Panc1 (cell line): ENCODE data around the gene UBFD1. TPM values are rescaled to one million over a fixed set of nuclear protein-coding genes. Genes with fewer than 3 reads are reported as not detected.

Source experiments
- ATAC-seq: fragments of 200-7000 bp; cut with Tn5 transposase; 2 replicates; pipeline ENCODE4 v1.9.1; 2020; ENCODE audit warnings: mild to moderate bottlenecking, moderate library complexity
- BruUV-seq: library from RNA; stranded (reverse); fragments of 400-500 nt; replicated peaks from 2 replicates; lab custom pipeline; 2021; lab: Mats Ljungman, UMichigan
- CTCF ChIA-PET: fragments of 300-600 bp; sonication (Branson Sonifier 250); formaldehyde crosslinking; loops from one replicate; lab custom pipeline; 2022; ENCODE audit warnings: antibody characterized with exemption; lab: Charles Lee
- POLR2A ChIA-PET: fragments of 300-600 bp; sonication (Branson Sonifier 250); formaldehyde crosslinking; loops from one replicate; lab custom pipeline; 2022; ENCODE audit warnings: antibody characterized with exemption; lab: Charles Lee
- DNase-seq: peaks from one replicate; pipeline ENCODE4 v3.0.0-alpha.2; 2010; ENCODE audit warnings: low read depth, low spot score
- H3K27ac ChIP-seq: 2 replicates; pipeline ENCODE4 v1.5.1; 2011; ENCODE audit warnings: mild to moderate bottlenecking, low read length, inconsistent platforms
- H3K27me3 ChIP-seq: fragments of 200-500 bp; sonication (Bioruptor generic); 2 replicates; pipeline ENCODE4 v1.6.0; 2014; ENCODE audit warnings: low read length, inconsistent platforms; ENCODE audit not compliant: control insufficient read depth, insufficient read depth
- H3K36me3 ChIP-seq: fragments of 200-500 bp; sonication (Bioruptor generic); 2 replicates; pipeline ENCODE4 v1.5.1; 2014; ENCODE audit warnings: inconsistent platforms, mild to moderate bottlenecking, low read length, moderate library complexity; ENCODE audit not compliant: control insufficient read depth, insufficient read depth
- H3K4me1 ChIP-seq: 2 replicates; pipeline ENCODE4 v1.5.1; 2011; ENCODE audit warnings: inconsistent platforms, mild to moderate bottlenecking, low read length, moderate library complexity; ENCODE audit not compliant: control insufficient read depth, insufficient read depth
- H3K4me3 ChIP-seq, 2 experiments: 2 replicates each; pipeline ENCODE4 v1.5.1; 2011 to 2012; ENCODE audit warnings: low read depth in 2 of 2, low read length in 2 of 2, mild to moderate bottlenecking in 2 of 2, inconsistent platforms in 1 of 2, moderate library complexity in 1 of 2
- H3K9me3 ChIP-seq: fragments of 200-500 bp; sonication (Bioruptor generic); 2 replicates; pipeline ENCODE4 v1.5.1; 2014; ENCODE audit warnings: low read depth, mild to moderate bottlenecking, inconsistent platforms, low read length, moderate library complexity; ENCODE audit not compliant: control insufficient read depth, insufficient read depth
- POLR2AphosphoS5 ChIP-seq: IDR thresholded peaks from 2 replicates; pipeline ENCODE4 v1.6.1; 2012; ENCODE audit warnings: mild to moderate bottlenecking, low read depth, low read length, moderate library complexity
- SIN3A ChIP-seq: IDR thresholded peaks from 2 replicates; pipeline ENCODE4 v1.6.1; 2012; ENCODE audit warnings: low read depth, mild to moderate bottlenecking, low read length, moderate library complexity, borderline replicate concordance; ENCODE audit not compliant: insufficient read depth
- TCF7L2 ChIP-seq: IDR thresholded peaks from 2 replicates; pipeline ENCODE4 v1.6.1; 2011; ENCODE audit warnings: mild to moderate bottlenecking, low read depth, low read length, inconsistent platforms
- in situ Hi-C: cut with HindIII; loops from 2 replicates; pipeline ENCODE4 v1.10.0; 2016; ENCODE audit warnings: low sequenced_read_pairs, low pct_unique_long_range_greater_than_20kb
- intact Hi-C: fragments of 100-400 bp; cut with micrococcal nuclease; formaldehyde crosslinking; loops from one replicate; pipeline ENCODE4 v1.10.0; 2022; ENCODE audit not compliant: unreplicated experiment
- total RNA-seq: library from RNA; stranded (reverse); gene quantifications from one replicate; pipeline ENCODE4 v1.2.1, GENCODE V29; 2021; ENCODE audit not compliant: unreplicated experiment
- TF ChIP-seq, protein P1 (sequence below): fragments of 450-650 bp; IDR thresholded peaks from 2 replicates; pipeline ENCODE4 v1.5.1; 2017; ENCODE audit warnings: mild to moderate bottlenecking
- TF ChIP-seq, protein P2 (sequence below), 2 experiments: IDR thresholded peaks; 2 replicates each; pipeline ENCODE4 v1.6.1; 2011 to 2012; ENCODE audit warnings: low read depth in 2 of 2, control low read depth in 1 of 2, low read length in 1 of 2, mild to moderate bottlenecking in 1 of 2, moderate library complexity in 1 of 2; ENCODE audit not compliant: insufficient read depth in 1 of 2

The UBFD1 gene
- total RNA-seq, 1 experiment from 2014 or later = 102 TPM

DNA sequence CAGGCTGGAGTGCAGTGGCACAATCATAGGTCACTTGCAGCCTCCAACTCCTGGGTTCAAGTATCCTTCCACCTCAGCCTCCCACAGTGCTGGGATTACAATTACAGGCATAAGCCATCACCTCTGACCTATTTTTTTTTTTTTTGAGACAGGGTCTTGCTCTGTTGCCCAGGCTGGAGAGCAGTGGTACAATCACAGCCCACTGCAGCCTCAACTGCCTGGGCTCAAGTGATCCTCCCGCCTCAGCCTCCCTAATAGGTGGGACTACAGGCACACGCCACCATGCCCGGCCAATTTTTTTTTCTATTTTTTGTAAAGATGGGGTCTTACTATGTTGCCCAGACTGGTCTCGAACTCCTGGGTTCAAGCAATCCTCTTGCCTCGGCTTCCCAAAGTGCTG lies 41.6 kb upstream of the UBFD1 start:
- ChIA-PET POLR2A (no interaction called here), CTCF (no interaction called here)
- no peak for ATAC-seq
- Histone ChIP-seq H3K27ac (no peak overlapping the region), H3K4me1 (no peaks in the 10 kb centered on the region), H3K9me3 (no peaks in the 10 kb centered on the region), H3K27me3 (no peaks in the 10 kb centered on the region), H3K36me3 (no peaks in the 10 kb centered on the region), H3K4me3 (no peak overlapping the region)
- BruUV-seq = no TSS peak
- no peak for DNase-seq
- TF ChIP-seq, protein P1, sequence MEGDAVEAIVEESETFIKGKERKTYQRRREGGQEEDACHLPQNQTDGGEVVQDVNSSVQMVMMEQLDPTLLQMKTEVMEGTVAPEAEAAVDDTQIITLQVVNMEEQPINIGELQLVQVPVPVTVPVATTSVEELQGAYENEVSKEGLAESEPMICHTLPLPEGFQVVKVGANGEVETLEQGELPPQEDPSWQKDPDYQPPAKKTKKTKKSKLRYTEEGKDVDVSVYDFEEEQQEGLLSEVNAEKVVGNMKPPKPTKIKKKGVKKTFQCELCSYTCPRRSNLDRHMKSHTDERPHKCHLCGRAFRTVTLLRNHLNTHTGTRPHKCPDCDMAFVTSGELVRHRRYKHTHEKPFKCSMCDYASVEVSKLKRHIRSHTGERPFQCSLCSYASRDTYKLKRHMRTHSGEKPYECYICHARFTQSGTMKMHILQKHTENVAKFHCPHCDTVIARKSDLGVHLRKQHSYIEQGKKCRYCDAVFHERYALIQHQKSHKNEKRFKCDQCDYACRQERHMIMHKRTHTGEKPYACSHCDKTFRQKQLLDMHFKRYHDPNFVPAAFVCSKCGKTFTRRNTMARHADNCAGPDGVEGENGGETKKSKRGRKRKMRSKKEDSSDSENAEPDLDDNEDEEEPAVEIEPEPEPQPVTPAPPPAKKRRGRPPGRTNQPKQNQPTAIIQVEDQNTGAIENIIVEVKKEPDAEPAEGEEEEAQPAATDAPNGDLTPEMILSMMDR = no peak
- TF ChIP-seq, protein P2, sequence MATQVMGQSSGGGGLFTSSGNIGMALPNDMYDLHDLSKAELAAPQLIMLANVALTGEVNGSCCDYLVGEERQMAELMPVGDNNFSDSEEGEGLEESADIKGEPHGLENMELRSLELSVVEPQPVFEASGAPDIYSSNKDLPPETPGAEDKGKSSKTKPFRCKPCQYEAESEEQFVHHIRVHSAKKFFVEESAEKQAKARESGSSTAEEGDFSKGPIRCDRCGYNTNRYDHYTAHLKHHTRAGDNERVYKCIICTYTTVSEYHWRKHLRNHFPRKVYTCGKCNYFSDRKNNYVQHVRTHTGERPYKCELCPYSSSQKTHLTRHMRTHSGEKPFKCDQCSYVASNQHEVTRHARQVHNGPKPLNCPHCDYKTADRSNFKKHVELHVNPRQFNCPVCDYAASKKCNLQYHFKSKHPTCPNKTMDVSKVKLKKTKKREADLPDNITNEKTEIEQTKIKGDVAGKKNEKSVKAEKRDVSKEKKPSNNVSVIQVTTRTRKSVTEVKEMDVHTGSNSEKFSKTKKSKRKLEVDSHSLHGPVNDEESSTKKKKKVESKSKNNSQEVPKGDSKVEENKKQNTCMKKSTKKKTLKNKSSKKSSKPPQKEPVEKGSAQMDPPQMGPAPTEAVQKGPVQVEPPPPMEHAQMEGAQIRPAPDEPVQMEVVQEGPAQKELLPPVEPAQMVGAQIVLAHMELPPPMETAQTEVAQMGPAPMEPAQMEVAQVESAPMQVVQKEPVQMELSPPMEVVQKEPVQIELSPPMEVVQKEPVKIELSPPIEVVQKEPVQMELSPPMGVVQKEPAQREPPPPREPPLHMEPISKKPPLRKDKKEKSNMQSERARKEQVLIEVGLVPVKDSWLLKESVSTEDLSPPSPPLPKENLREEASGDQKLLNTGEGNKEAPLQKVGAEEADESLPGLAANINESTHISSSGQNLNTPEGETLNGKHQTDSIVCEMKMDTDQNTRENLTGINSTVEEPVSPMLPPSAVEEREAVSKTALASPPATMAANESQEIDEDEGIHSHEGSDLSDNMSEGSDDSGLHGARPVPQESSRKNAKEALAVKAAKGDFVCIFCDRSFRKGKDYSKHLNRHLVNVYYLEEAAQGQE (IDR thresholded peaks at IDR 0.05; ENCODE audit: insufficient read depth in 1 of 2, low read depth in 2 of 2, low read length in 1 of 2) = no peak
- TF ChIP-seq TCF7L2 (no peak), SIN3A (no peak), POLR2AphosphoS5 (no peak)
- in situ Hi-C loops = no loop called here
- intact Hi-C loops = no loop called here

DNA sequence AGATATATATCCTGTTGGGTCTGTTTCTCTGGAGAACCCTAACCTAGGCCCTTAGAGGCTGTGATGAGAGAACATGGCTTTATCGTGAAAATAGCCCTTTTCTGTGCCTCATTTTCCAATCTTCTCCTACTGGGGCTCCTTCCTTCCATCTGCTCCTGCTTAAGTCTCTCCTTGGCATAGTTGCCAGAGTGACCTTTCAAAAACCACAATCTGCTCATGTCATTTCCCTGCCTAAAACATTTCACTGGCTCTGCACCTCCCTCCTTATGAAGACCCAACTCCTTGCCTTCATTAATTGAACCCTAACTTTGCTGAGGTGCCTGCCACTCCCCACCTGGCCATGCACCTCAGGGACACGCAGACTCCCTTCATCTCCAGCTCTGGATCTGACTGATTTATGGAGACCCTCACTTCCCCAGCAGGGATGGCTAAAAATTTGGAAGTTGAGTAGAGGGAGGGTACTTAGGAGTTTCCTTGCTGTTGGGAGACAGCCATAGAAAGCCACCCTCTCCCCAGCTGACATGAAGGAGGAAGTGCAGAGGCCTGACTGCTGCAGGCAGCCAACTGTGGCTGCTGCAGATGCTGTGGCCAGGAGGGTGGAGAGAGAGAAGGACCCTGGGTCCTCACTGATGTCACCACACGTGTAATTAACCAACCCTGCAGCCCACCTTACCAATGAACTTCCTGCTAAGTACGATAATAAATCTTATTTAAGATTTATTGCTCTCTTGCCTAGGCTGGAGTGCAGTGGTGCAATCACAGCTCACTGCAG lies 41.0 kb upstream of the UBFD1 start:
- CTCF ChIA-PET = no interaction called here
- no peak overlapping the region for H3K4me3 ChIP-seq
- no peaks in the 10 kb centered on the region for H3K9me3 ChIP-seq
- H3K27ac ChIP-seq = no peak overlapping the region
- TF ChIP-seq, protein P2 (IDR thresholded peaks at IDR 0.05; ENCODE audit: insufficient read depth in 1 of 2, low read depth in 2 of 2, low read length in 1 of 2) = no peak
- TF ChIP-seq SIN3A (no peak), POLR2AphosphoS5 (no peak), TCF7L2 (no peak)
- TF ChIP-seq, protein P1 = no peak
- no peaks in the 10 kb centered on the region for H3K4me1 ChIP-seq
- in situ Hi-C loops = no loop called here
- ATAC-seq (no peak), DNase-seq (no peak)
- no TSS peak for BruUV-seq
- POLR2A ChIA-PET = no interaction called here
- intact Hi-C loops = no loop called here
- no peaks in the 10 kb centered on the region for H3K27me3 ChIP-seq
- peaks cover under 1% of the 10 kb centered on the region; the same call in 1 of the 2 replicates for H3K36me3 ChIP-seq
